ENCODE measurements around the gene RNU2-63P. TPM values are rescaled to one million over a fixed set of nuclear protein-coding genes. Genes with fewer than 3 reads are reported as not detected.

The RNU2-63P gene
- total RNA-seq = 10 to 100 TPM; 12.2 to 19.8 TPM
- polyA plus RNA-seq (2013, experiment 1 of 2) = 28.1 TPM
- 24.8 TPM for polyA plus RNA-seq (2013, experiment 2 of 2)
- long read RNA-seq, experiment 1 = 0 reads
- long read RNA-seq, experiment 2 = 0 reads
- long read RNA-seq, experiment 3 = 0 reads
- long read RNA-seq, experiment 4 = 0 reads

DNA sequence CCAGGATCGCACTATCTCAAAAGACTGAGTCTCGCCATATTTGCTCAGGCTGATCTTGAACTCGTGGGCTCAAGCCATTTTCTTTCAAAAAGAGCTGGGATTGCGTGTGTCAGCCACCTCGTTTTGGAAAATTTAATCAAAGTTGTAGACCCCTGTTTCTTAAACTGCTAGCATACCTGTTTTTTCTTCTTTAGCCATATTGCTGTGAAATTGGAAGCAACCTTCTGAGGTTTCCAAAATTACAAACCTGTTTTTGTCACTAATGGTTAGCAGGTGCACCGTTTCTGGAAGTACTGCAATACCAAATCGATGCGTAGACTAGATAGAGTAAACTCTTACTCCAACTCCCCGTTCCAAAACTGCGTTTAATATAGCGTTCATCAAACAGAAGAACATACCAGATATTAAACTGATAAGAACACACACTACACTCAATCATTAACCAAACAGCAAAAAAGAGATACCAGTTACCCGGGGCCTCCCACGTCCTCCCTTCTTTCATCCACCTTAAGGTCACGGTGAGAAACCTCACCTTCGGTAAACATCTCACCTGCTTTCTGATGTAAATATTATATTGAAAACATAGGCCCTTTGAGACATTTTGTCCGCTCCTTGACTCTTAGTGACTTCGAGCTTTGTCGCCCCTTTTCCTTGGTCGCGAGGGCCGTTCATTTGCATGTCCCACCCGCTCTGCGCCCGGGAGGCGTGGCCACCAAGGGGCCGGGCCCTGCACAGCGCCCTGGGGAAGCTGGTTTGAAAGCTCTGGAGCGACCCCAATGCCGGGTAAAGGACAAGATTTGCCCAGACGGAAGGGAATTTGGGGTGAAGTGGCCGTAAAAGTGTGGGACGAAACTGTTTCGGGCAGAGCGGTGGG, at the start of gene RNU2-63P:
TSS of gene RNU2-63P (minus strand) at position 462 of the 874 bp plus-strand sequence.
- H3K9ac ChIP-seq (ENCODE audit: extremely low read depth, low read length, poor library complexity, severe bottlenecking) = peak within 1 kb of the TSS; percentile 97
- peak within 1 kb of the TSS; percentile 100 for H3K27ac Mint-ChIP-seq
- no peaks in the 10 kb centered on the region for H3K27me3 ChIP-seq (ENCODE audit: control insufficient read depth, insufficient read depth, low read length, poor library complexity, severe bottlenecking)
- 4 to 11% methylated on average over 18 to 34 of the region's 34 CpGs for WGBS, 2 experiments (ENCODE audit: insufficient coverage in 1 of 2, insufficient read length in 1 of 2)
- H3K9me3 ChIP-seq (ENCODE audit: control insufficient read depth, low read length) = peaks cover 6% of the 10 kb centered on the region
- peak within 1 kb of the TSS; percentile 88 for H3K4me3 ChIP-seq (ENCODE audit: low read length)
- H3K4me1 ChIP-seq (ENCODE audit: control insufficient read depth, insufficient read depth, low read length) = no peaks in the 10 kb centered on the region
- H3K4me1 Mint-ChIP-seq = peaks cover 26% of the 10 kb centered on the region
- H3K27me3 Mint-ChIP-seq (ENCODE audit: insufficient read depth) = peaks cover 2% of the 10 kb centered on the region
- H3K27ac ChIP-seq (ENCODE audit: low read depth, low read length) = peak within 1 kb of the TSS; percentile 98
- H3K4me3 Mint-ChIP-seq = peak within 1 kb of the TSS; percentile 87
- DNase-seq = peak; percentile 93
- no peaks in the 10 kb centered on the region for H3K9me3 Mint-ChIP-seq
- H3K36me3 ChIP-seq (ENCODE audit: control insufficient read depth, insufficient read depth, low read length) = no peaks in the 10 kb centered on the region
- H3K36me3 Mint-ChIP-seq (ENCODE audit: low read depth) = no peaks in the 10 kb centered on the region
- TF ChIP-seq, protein P1, sequence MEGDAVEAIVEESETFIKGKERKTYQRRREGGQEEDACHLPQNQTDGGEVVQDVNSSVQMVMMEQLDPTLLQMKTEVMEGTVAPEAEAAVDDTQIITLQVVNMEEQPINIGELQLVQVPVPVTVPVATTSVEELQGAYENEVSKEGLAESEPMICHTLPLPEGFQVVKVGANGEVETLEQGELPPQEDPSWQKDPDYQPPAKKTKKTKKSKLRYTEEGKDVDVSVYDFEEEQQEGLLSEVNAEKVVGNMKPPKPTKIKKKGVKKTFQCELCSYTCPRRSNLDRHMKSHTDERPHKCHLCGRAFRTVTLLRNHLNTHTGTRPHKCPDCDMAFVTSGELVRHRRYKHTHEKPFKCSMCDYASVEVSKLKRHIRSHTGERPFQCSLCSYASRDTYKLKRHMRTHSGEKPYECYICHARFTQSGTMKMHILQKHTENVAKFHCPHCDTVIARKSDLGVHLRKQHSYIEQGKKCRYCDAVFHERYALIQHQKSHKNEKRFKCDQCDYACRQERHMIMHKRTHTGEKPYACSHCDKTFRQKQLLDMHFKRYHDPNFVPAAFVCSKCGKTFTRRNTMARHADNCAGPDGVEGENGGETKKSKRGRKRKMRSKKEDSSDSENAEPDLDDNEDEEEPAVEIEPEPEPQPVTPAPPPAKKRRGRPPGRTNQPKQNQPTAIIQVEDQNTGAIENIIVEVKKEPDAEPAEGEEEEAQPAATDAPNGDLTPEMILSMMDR (conservative IDR thresholded peaks at IDR 0.05) = no peak

DNA sequence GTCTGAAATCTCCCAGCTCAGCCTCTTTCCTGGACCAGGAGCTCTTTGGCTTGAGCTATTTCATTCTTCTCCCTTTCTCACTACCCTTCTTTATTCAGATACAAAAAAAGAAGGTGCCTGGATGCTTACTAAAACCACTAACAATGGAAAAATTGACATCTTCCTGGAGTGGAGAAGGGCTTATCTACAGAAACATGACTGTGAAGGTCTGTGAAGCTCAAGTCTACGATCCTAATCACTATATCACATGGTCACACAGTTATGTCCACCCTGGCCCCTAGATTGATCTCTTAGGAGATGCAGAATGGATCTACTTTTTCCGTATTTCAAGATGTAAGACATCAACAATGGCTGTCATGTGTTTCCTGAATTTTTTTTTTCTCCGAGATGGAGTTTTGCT, 44.9 kb upstream of the RNU2-63P start:
- Histone ChIP-seq H3K9me3 (ENCODE audit: control insufficient read depth, low read length) (no peaks in the 10 kb centered on the region), H3K4me3 (ENCODE audit: low read length) (no peak overlapping the region), H3K27me3 (ENCODE audit: control insufficient read depth, insufficient read depth, low read length, poor library complexity, severe bottlenecking) (peaks cover 36% of the 10 kb centered on the region), H3K36me3 (ENCODE audit: control insufficient read depth, insufficient read depth, low read length) (no peaks in the 10 kb centered on the region), H3K9ac (ENCODE audit: extremely low read depth, low read length, poor library complexity, severe bottlenecking) (no peak overlapping the region), H3K4me1 (ENCODE audit: control insufficient read depth, insufficient read depth, low read length) (no peaks in the 10 kb centered on the region), H3K27ac (ENCODE audit: low read depth, low read length) (no peak overlapping the region)
- Mint-ChIP-seq H3K9me3 (no peaks in the 10 kb centered on the region), H3K27ac (no peak overlapping the region), H3K27me3 (ENCODE audit: insufficient read depth) (peaks cover 42% of the 10 kb centered on the region), H3K4me1 (peaks cover 7% of the 10 kb centered on the region), H3K36me3 (ENCODE audit: low read depth) (no peaks in the 10 kb centered on the region), H3K4me3 (no peak overlapping the region)
- TF ChIP-seq, protein P1 (conservative IDR thresholded peaks at IDR 0.05) = no peak
- 97 to 100% methylated on average over 1 to 3 of the region's 3 CpGs for WGBS, 2 experiments (ENCODE audit: insufficient coverage in 1 of 2, insufficient read length in 1 of 2)
- no peak for DNase-seq

DNA sequence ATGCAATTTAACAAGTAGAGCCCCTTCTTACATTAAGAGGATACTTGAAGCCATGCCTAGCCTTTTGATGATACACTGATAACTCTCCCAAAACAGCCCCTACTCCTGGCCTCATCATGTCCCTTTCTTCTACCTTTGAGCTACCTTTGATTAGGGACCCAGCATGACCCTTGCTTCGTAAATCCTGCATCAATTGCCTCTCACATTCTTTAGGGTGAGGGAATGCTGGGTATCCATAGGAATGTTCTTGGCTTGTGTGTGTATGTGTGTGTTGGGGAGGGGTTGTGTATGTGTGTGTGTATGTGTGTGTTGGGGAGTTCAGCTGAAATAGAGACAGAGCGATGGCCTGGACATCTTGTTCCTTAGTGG, 44.5 kb upstream of the RNU2-63P start:
- Histone ChIP-seq H3K27me3 (ENCODE audit: control insufficient read depth, insufficient read depth, low read length, poor library complexity, severe bottlenecking) (peaks cover 33% of the 10 kb centered on the region), H3K27ac (ENCODE audit: low read depth, low read length) (no peak overlapping the region), H3K9ac (ENCODE audit: extremely low read depth, low read length, poor library complexity, severe bottlenecking) (no peak overlapping the region), H3K36me3 (ENCODE audit: control insufficient read depth, insufficient read depth, low read length) (no peaks in the 10 kb centered on the region), H3K4me1 (ENCODE audit: control insufficient read depth, insufficient read depth, low read length) (no peaks in the 10 kb centered on the region), H3K4me3 (ENCODE audit: low read length) (no peak overlapping the region), H3K9me3 (ENCODE audit: control insufficient read depth, low read length) (no peaks in the 10 kb centered on the region)
- Mint-ChIP-seq H3K36me3 (ENCODE audit: low read depth) (no peaks in the 10 kb centered on the region), H3K27me3 (ENCODE audit: insufficient read depth) (peaks cover 39% of the 10 kb centered on the region), H3K9me3 (no peaks in the 10 kb centered on the region), H3K4me3 (no peak overlapping the region), H3K4me1 (peaks cover 9% of the 10 kb centered on the region), H3K27ac (no peak overlapping the region)
- TF ChIP-seq, protein P1 (conservative IDR thresholded peaks at IDR 0.05) = no peak
- DNase-seq = no peak
- 74% methylated on average over 2 of the region's 2 CpGs; no CpG with 5 or more reads in 1 of the 2 experiments for WGBS, 2 experiments (ENCODE audit: insufficient coverage in 1 of 2, insufficient read length in 1 of 2)
